Suppressor macrophage treated with lipopolysaccharide for 1 hour (primary cell): ENCODE results near the gene NUP62.
"Not testable (repeated sequence)": the region's sequence is repeated elsewhere in the genome, so short reads cannot be mapped to it uniquely, and the experiment has no call there.

Experiments
- DNase-seq, 3 donors: peaks; one replicate each; pipeline ENCODE4 v3.0.0-alpha.2; 2020 to 2022

Gene NUP62

DNA sequence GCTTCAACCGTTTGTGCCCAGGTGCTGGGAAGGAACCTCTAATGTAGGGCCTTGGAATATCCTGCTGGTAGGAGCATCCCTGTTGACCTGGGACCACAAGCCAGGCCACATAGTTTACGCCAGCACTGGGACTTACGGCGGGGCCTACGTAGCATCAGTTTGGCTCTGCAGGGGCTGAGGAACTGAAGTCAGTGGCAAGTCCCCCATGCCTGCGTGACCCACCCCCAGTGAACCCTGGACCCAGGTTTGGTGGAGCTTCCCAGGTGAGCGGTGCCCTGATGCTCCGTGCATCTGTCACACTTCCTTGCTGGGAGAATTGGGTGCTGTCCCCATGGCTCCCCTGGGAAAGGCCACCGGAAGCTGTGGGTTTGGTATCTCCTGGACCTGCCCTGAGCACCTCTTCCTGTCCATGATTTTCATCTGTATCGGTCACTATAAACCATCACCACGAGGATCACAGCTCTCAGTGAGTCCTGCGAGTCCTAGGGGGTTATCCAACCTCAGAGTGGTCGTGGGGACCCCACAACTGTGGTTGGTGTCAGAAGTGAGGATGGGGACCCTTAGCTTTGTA is 21.7 kb upstream of the NUP62 start:
- DNase-seq = no peak

GRCh38 chr19:49950590-49950948 is 21.3 kb upstream of the NUP62 start:
- DNase-seq = no peak

DNA sequence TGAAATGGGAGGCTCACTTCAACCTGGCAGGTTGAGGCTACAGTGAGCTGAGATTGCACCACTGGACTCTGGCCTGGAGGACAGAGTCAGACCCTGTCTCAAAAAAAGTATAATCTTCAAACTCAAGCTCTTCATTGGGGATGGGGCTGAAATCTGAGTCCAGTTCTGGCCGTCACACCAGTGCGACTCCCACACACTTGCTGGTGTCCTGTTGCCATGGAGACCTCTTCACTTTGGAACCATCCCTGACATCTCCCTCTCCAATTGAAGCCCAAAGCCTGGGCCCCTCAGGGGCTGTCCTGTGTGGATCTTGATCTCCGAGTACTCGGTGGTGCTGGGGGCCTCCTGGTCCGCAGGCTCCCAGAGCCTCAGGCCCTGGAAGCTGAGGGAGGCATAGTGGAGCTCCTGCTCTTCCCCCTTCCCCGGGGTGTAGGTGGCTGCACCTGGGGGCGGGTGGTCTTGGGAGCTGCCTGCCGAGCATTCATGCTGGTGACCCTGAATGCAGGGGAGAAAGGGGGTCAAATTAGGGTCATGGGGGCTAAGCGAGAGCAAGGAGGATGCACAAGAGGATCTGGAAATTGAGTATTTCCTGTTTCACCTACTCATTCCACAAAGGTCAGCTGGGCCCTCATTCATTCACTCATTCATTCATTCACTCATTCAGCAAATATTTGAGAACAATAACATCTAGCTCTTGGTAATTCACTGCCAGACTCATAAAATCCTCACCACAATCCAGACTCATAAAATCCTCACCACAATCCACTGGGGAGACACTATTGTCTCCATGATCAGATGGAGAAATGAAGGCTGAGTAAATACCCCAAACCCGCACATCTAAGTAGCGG is 20.7 kb upstream of the NUP62 start:
- DNase-seq = no peak

DNA sequence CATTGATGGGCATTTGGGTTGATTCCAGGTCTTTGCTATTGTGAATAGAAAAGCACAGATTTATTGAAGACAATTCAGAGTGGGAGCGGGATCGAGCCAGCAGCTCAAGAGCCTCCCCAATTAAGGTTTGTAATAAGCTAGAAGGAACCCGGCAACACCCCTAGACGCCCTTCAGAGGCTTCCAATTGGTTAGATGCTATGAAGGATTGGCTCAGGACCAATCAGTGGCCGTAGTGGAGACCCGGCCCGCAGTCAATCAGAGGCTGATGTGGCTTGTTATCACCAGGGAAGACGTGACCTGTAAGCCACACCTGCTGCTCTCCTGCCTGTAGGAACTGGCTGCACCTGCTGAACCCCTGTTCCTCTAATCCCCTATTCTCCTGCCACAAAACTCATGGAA is 17.1 kb upstream of the NUP62 start:
- no peak for DNase-seq

- peak; percentile 73 to 93 (median 88) for DNase-seq
Measured at GRCh38 chr19:49944567-49944966, 15.3 kb upstream of the NUP62 start.

- DNase-seq = no peak
Measured at GRCh38 chr19:49940482-49940791, 11.1 kb upstream of the NUP62 start.

- DNase-seq = no peak
Measured at GRCh38 chr19:49939721-49940481, 10.6 kb upstream of the NUP62 start.

DNA sequence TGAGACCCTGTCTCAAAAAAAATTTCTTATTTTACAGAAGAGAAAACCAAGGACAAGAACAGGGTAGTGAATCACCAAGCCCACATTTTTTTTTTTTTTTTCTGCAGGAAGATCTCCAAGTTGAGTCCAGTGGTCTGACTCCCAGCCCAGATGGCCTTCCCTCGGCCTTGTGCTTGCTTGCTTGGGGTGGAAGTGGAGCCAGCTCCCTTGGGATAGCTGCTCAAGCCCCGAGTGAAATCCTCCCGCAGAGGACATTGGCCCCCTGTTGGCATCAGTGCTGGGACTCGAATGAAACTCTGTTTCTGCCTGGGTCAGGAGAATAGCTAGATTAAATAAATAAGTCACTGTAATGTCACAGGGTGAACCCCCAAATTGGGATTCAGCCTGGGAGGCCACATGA is 9.4 kb upstream of the NUP62 start:
- no peak for DNase-seq

- DNase-seq = peak; percentile 83 to 91 (median 90)
Measured at GRCh38 chr19:49937750-49938381, 8.6 kb upstream of the NUP62 start.

DNA sequence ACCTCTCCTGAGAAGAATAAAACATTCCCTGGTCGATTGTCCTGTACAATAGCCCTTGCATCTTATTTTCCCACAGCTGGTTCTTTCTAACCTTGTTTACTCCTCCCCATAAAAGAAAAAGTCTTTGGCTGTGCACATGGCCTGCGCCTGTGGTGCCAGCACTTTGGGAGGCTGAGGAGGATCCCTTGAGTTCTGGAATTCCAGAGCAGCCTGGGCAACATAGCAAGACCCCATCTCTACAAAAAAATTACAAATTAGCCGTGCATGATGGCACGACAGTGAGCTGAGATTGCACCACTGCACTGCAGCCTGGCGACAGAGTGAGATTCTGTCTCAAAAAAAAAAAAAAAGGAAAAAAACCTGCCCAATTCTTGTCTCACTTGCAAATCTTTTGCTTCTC is 7.2 kb upstream of the NUP62 start:
- no peak for DNase-seq

DNA sequence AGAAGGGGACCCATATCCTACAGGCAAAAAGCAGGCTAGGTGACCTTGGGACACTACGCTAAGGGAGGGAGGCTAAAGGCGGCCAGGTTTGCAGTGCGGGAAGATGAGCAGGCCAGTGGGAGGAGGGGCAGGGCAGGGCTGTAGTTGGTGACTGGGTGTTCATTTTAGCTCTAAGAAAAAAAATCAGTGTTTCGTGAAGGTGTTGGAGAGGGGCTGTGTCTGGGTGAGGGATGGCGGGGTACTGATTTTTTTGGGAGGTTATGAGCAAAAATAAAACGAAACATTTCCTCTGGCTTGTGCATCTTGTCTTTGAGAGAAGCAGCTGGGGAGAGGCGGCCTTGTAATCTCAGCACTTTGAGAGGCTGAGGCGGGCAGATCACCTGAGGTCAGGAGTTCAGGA is 4.3 kb upstream of the NUP62 start:
- DNase-seq = no peak

- DNase-seq = no peak
Measured at GRCh38 chr19:49932731-49933131, 3.4 kb upstream of the NUP62 start.

GRCh38 chr19:49932041-49932451 is 2.7 kb upstream of the NUP62 start:
- no peak for DNase-seq

DNA sequence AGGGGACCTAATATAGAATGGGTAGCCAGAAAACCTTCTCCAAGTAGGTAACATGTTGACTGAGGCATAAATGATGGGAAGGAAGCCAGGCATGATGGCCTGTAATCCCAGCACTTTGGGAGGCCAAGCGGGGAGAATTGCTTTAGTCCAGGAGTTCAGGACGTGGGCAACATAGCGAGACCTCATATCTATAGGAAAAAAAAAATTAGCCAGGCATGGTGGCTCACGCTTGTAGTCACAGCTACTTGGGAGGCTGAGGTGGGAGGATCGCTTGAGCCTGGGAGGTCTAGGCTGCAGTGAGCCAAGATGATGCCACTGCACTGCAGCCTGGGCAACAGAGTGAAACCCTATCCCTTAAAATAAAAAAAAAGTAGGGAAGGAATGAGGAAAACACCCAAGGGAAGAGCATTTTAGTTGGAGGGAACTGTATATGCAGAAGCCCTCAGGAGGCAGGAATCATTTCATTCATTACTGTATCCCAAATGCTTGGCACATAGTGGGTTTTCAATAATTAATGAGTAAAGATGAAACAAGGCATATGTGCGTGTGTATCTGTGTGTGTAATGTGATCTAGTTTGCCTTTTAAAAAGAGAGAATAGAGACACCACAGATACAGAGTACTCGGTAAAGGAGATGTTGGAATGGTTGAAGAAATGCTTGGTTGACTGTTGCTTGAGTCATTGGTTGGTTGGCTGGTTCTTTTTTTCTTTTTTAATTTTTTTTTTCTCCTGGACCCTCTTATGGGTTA is 2.2 kb upstream of the NUP62 start:
- DNase-seq = no peak

- DNase-seq = peak; percentile 48 to 72 (median 50)
Measured at GRCh38 chr19:49930483-49931011, 1.2 kb upstream of the NUP62 start.

DNA sequence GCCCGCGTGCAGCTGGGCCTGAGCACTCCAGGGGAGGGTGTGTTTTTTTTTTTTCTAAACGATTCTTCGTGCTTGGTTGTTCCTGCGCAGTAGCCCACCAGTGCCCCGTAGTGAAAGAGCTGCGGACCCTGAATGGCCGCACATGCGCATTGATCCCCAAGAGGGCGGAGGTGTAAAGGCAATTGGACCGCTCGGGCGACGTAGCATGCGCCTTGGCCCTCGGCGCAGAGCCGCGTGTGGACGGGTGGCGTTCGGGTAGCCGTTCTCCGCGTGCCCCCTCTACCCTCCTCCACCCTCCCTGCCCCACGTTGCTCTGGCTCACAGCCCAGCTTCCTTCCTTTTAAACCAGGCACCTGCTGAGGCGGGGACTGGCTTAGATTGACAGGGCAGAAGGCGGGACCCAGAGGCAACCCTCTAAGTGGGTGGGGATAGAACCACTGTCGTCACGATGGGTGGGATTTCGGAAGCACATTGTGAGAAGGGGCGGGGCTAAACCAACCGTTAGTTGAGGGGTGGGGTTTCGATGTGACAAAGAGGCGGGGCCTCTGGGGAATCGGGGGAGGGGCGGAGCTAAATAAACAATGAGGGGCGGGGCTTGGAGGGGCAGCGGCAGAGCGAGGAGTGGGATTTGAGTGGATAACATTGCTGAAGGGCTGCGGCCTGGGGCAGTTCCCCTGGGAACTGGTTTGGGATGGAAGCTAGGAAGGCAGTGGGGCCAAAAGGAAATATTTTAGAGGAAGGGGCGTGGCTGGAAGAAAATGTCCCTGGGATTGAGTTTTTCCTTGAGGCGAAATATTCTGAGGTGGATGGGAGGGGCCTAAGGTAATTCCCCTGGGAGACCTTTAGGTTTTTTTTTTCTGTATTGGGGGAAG is 543 bp upstream of the NUP62 start:
- peak; percentile 97 for DNase-seq

DNA sequence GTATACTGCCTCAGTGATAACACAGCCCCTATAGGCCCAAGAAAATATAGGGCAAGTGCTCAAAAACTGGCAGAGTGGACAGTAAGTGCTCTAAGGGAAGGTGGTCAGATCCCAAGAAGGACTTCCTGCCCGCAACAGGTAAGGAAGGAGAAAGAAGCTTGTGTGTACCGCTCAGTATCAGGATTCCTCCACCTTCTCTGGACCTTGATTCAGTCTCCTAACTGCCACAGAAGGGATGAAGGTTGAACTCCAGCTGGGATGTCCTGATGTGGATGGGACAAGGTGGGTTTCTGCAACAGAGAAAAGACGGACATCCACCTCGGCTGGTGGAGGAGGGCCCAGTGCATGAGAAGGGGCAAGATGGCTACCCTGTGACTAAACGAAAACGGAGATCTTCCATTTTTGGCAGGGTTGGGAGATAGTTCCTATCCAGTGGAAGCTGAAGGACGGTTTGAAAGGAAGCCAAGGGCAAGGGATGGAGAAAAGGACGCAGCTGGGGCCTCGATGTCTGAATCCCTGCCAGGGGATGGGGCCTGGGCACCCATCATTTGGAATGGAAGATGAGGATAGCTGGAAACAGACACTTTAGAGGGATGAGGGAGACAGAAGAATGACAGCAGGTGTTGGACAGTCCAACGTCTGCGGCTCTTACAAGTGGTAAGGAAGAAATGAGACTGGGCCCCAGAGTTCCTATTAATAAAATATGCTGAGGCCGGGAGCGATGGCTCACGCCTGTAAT is 1.6 kb downstream of the NUP62 start:
- DNase-seq = no peak

- DNase-seq = no peak
Measured at GRCh38 chr19:49926515-49926914, 2.8 kb downstream of the NUP62 start.

- DNase-seq = no peak
Measured at GRCh38 chr19:49925486-49925885, 3.8 kb downstream of the NUP62 start.

DNA sequence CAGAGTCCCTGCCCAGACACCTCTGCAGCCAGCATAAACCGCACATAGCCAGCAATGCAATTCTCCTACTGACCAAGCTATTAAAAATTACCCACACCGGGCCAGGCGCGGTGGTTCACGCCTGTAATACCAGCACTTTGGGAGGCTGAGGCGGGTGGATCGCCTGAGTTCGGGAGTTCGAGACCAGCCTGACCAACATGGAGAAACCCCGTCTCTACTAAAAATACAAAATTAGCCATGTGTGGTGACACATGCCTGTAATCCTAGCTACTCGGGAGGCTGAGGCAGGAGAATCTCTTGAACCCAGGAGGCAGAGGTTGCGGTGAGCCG is 4.5 kb downstream of the NUP62 start:
- not testable (repeated sequence) for DNase-seq
